SK-MEL-5 (cell line): ENCODE measurements around the gene SOWAHC. TPM values are rescaled to one million over a fixed set of nuclear protein-coding genes. Genes with fewer than 3 reads are reported as not detected.
A peak's percentile ranks its signal among the peaks of the same experiment; 100 is the strongest.
"Not testable (repeated sequence)": the region's sequence is repeated elsewhere in the genome, so short reads cannot be mapped to it uniquely, and the experiment has no call there.

Experiments
- DNase-seq: peaks from one replicate; pipeline ENCODE4 v3.0.0-alpha.2; 2016; ENCODE audit warnings: low read depth, low spot score
- in situ Hi-C: cut with HindIII; loops from 2 replicates; pipeline ENCODE4 v1.10.0; 2016; ENCODE audit warnings: low sequenced_read_pairs, high pct_unique_total_duplicates, low pct_unique_long_range_greater_than_20kb
- total RNA-seq: library from RNA; depleted of rRNA; stranded (reverse); fragments of >200 nt; shearing (Covaris generic); gene quantifications from 2 replicates; pipeline ENCODE4 v1.2.3, GENCODE V29; 2014

Gene SOWAHC
- total RNA-seq, 1 experiment from 2014 or later = 8.6 TPM

- in situ Hi-C loops = no loop called here
- no peak for DNase-seq
Observed at GRCh38 chr2:109636317-109636716, 22.2 kb downstream of the SOWAHC start.

- in situ Hi-C loops = no loop called here
- DNase-seq = no peak
Observed at GRCh38 chr2:109637749-109638570, 23.8 kb downstream of the SOWAHC start.

GRCh38 chr2:109638795-109639194, 24.6 kb downstream of the SOWAHC start:
- DNase-seq = no peak
- in situ Hi-C loops = no loop called here

- DNase-seq, in situ Hi-C loops: not testable (repeated sequence)
Observed at GRCh38 chr2:109640000-109640399, 25.8 kb downstream of the SOWAHC start.

- DNase-seq = peak; percentile 78
- in situ Hi-C loops = no loop called here
Observed at GRCh38 chr2:109644571-109645275, 30.6 kb downstream of the SOWAHC start.

- in situ Hi-C loops = no loop called here
- no peak for DNase-seq
Observed at GRCh38 chr2:109645412-109646184, 31.4 kb downstream of the SOWAHC start.

- no peak for DNase-seq
- in situ Hi-C loops = no loop called here
Observed at GRCh38 chr2:109646961-109647360, 32.8 kb downstream of the SOWAHC start.

GRCh38 chr2:109647636-109648035, 33.5 kb downstream of the SOWAHC start:
- DNase-seq = no peak
- in situ Hi-C loops = no loop called here

- DNase-seq = no peak
- in situ Hi-C loops = no loop called here
Observed at GRCh38 chr2:109648041-109648527, 33.9 kb downstream of the SOWAHC start.

GRCh38 chr2:109649736-109650695, 35.9 kb downstream of the SOWAHC start:
- in situ Hi-C loops = no loop called here
- DNase-seq = no peak

GRCh38 chr2:109654326-109655050, 40.3 kb downstream of the SOWAHC start:
- no peak for DNase-seq
- in situ Hi-C loops = no loop called here

GRCh38 chr2:109655287-109655686, 41.1 kb downstream of the SOWAHC start:
- in situ Hi-C loops = no loop called here
- no peak for DNase-seq

- in situ Hi-C loops = no loop called here
- no peak for DNase-seq
Observed at GRCh38 chr2:109659396-109660045, 45.4 kb downstream of the SOWAHC start.

- in situ Hi-C loops = no loop called here
- peak; percentile 27 for DNase-seq
Observed at GRCh38 chr2:109660046-109660860, 46.1 kb downstream of the SOWAHC start.

- peak; percentile 32 for DNase-seq
- in situ Hi-C loops = no loop called here
Observed at GRCh38 chr2:109662889-109663288, 48.7 kb downstream of the SOWAHC start.
